ENCODE measurements around the gene GRHL1. TPM values are rescaled to one million over a fixed set of nuclear protein-coding genes. Genes with fewer than 3 reads are reported as not detected.

GRHL1 gene
- total RNA-seq, 1 experiment from 2014 or later, result 2.5 TPM

DNA sequence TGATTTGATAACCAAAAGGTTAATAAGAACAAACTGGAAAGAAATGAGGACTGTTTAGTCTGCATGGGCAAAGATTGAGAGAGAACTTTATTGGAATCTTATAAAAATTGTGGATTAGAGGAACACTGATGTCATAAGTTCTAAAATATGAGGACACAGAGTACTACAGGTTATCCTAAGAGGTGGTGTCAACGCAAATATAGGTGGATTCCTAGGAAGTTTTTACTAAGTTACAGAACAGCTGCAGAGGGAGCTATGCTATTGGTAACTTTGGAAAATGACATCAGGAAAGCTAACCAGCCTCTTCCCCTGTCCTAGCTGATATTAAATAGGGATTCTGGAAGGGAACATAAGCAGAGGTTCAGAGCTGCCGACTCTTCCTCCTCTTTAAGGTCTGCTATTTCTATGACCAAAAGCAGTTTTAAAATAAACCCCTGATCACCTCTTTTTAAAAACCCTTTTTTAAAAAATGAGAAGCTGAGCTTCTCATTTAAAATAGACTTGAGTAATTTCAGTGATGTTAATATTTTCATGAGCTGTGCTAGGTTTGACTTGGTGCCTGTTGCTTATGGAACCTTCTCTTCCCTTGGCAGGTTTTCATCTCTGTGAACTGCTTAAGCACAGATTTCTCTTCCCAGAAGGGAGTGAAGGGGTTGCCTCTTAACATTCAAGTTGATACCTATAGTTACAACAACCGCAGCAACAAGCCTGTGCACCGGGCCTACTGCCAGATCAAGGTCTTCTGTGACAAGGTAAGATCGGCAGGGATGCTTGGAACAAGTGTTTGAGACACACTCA lies 34.2 kb downstream of the GRHL1 start:
- no peak overlapping the region for H3T11ph ChIP-seq (ENCODE audit: low read length)
- no peak overlapping the region for H3K4me2 ChIP-seq (ENCODE audit: insufficient read depth, insufficient read length, low read length)
- no CpG with 5 or more reads among the region's 5 CpGs for WGBS (ENCODE audit: extremely low coverage, insufficient read length, low lambda C conversion rate)
- Mint-ChIP-seq H3K27me3 (ENCODE audit: low read depth) (no peaks in the 10 kb centered on the region), H3K9me3 (no peaks in the 10 kb centered on the region), H3K4me3 (no peak overlapping the region), H3K27ac (no peak overlapping the region), H3K36me3 (ENCODE audit: insufficient read depth in 1 of 3, low read depth in 3 of 3) (no peaks in the 10 kb centered on the region), H3K4me1 (peaks cover 4% of the 10 kb centered on the region in 2 experiments; a peak in 3 of 4 replicates)
- H2AFZ ChIP-seq (ENCODE audit: low read length), result no peak overlapping the region
- H3K56ac ChIP-seq (ENCODE audit: insufficient read length, low read depth, low read length), result no peak overlapping the region
- DNase-seq, result no peak
- TF ChIP-seq CTCF (conservative IDR thresholded peaks at IDR 0.05), result no peak
- no peak overlapping the region for H2AK5ac ChIP-seq (ENCODE audit: insufficient read length, low read length)
- H3K23ac ChIP-seq (ENCODE audit: insufficient read length, low read depth, low read length), result no peak overlapping the region
- H4K20me1 ChIP-seq (ENCODE audit: control insufficient read depth, insufficient read depth, insufficient read length), result no peaks in the 10 kb centered on the region
- no peak overlapping the region for H2BK120ac ChIP-seq (ENCODE audit: low read depth, low read length, poor library complexity, severe bottlenecking)
- no peak overlapping the region for H2BK5ac ChIP-seq (ENCODE audit: insufficient read length, low read length)
- H3K9me3 ChIP-seq (ENCODE audit: control insufficient read depth, low read depth, low read length), result no peaks in the 10 kb centered on the region
- H3K27me3 ChIP-seq (ENCODE audit: insufficient read depth, low read length), result no peaks in the 10 kb centered on the region
- H2BK20ac ChIP-seq (ENCODE audit: low read depth, low read length, poor library complexity, severe bottlenecking), result no peak overlapping the region
- H3K4me1 ChIP-seq (ENCODE audit: insufficient read depth, low read length), result no peaks in the 10 kb centered on the region
- no peak overlapping the region for H3K14ac ChIP-seq (ENCODE audit: insufficient read depth, low read length)
- no peak overlapping the region for H3K9ac ChIP-seq (ENCODE audit: extremely low read depth, insufficient read length, low read length)
- H3K4ac ChIP-seq (ENCODE audit: low read depth, low read length), result no peak overlapping the region
- no peak overlapping the region for H4K5ac ChIP-seq (ENCODE audit: insufficient read length, low read depth, low read length)
- no peak overlapping the region for H3K27ac ChIP-seq (ENCODE audit: insufficient read length, low read depth, low read length)
- no peak overlapping the region for H3K18ac ChIP-seq (ENCODE audit: insufficient read length, low read depth, low read length)
- H4K91ac ChIP-seq (ENCODE audit: insufficient read length, low read depth, low read length), result no peak overlapping the region
- no peaks in the 10 kb centered on the region for H3K79me1 ChIP-seq (ENCODE audit: insufficient read depth, low read depth, low read length, poor library complexity, severe bottlenecking)
- no peaks in the 10 kb centered on the region for H3K23me2 ChIP-seq (ENCODE audit: insufficient read length, low read depth, low read length, poor library complexity, severe bottlenecking)
- no peak overlapping the region for H2BK12ac ChIP-seq (ENCODE audit: insufficient read length, low read depth, low read length)
- H4K8ac ChIP-seq (replicated peaks; ENCODE audit: insufficient read length, low read depth, low read length), result no peak overlapping the region
- H2BK15ac ChIP-seq (ENCODE audit: low read depth, low read length), result no peak overlapping the region
- H3K79me2 ChIP-seq (ENCODE audit: insufficient read depth, low read length), result no peaks in the 10 kb centered on the region
